Hippocampal formation (tissue), 2 donors: ENCODE data around the gene GALNT2.

Experiments used
- DNase-seq, 2 donors: peaks; one replicate each; lab custom pipeline; 2025; lab: John Stamatoyannopoulos, UW

GALNT2 gene

DNA sequence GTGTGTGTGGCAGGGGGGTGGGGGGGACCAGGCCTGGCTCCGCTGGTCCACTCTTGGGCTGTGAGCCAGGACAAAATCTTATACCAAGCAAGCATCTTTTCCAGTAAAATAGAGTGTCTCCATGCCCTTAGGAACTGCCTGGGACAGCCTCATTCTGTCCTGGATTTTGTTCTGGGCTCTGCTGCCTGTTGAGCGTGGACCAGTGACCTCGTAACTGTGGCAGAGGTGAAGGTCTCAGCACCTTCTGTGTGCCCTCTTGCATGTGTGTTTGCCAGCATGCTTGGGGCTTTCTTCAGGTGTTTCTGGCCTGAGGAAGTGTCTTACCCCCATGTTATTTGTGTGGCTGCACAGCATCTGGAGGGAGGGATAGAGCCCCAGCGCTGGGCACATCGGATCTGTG is 45.7 kb downstream of the GALNT2 start:
- DNase-seq = no peak

DNA sequence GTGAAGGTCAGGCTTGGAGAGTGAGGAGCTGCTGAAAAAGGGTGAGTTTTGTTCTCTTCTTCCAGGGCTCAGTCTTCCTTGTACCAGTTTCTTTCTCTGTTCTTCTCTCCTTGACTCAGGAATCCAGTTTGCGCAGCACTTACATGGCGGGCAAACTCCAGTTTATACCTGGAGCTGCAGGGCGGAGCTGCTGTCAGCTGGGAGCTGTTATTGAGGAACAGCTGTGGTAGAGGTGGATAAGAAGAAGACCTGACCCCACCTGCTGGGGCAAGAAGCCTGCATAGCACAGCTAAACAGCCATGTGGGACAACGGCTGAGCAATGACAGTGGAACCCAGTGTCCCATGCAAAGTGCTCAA is 46.2 kb downstream of the GALNT2 start:
- DNase-seq = no peak

GRCh38 chr1:230113593-230114236 is 46.7 kb downstream of the GALNT2 start:
- no peak for DNase-seq

GRCh38 chr1:230114237-230114651 is 47.2 kb downstream of the GALNT2 start:
- no peak for DNase-seq

DNA sequence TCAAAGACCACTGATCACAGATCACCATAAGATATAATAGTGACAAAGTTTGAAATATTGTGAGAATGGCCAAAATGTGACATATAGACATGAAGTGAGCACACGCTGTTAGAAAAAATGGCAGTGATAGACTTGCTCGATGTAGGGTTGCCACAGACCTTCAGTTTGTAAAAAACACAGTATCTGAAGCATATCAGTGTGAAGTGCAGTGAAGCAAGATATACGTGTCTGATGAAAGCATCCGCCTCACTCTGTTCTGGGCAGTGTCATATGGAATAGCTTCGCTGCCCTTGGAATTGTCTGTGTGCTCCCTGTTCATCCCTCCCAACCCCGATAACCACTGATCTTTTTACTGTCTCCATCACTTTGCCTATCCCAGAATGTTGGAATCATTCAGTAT is 50.7 kb downstream of the GALNT2 start:
- DNase-seq = no peak

- no peak for DNase-seq
These were observed 52.3 kb downstream of the GALNT2 start for GRCh38 chr1:230119340-230119739.

DNA sequence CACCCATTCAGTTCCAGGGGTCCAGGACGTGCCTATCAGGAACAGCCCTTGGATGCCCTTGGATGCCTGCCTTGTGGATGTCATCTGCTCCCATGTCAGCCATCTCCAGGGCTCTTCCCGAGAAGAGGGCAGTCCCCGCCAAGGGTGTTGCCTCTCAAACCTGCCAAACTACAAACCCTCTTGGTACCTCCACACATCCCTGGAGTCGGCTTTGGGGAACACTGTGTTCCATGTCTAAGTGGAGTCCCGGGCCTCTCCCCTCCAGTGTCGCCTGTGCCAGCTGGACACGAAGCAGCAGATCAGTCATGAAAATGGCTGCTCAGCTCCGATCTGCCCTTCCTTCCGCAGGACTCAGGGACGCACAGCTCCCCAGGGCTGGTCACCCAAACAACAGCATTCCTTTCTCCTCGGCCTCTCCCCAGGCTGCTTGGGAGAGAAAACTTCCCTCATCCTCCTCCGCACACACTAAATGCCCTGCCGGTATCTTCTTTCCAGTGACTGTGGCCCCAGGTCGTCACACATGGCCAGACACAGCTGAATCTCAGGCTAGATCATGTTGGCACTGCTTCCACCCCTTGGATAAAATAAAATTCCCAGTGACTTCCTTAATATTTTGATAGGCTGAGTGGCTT is 53.4 kb downstream of the GALNT2 start:
- no peak for DNase-seq

DNA sequence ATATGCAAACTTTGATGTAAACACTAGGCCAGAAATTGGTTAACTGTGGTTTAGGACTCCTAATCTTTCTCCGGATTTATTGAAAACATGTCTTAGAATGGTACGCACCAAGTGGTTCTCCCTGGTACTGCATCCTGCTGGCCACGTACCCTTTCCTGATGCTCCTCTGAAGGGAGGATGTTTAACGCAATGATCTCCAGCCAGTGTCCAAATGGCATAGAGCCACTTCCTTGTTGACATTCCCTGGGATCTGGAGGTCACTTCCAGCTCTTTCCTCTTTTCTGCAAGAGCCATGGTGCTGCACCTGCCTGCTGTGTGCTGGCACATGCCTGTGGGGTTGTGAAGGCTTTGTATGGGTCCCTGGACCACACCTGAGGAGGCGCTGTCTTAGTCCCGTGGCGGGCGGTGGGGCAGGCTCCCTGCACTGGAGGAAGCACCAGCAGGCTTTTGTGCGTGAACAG is 53.9 kb downstream of the GALNT2 start:
- no peak for DNase-seq

GRCh38 chr1:230121950-230122349 is 54.9 kb downstream of the GALNT2 start:
- no peak for DNase-seq

- DNase-seq = no peak
These were observed 55.6 kb downstream of the GALNT2 start for GRCh38 chr1:230122366-230123279.

DNA sequence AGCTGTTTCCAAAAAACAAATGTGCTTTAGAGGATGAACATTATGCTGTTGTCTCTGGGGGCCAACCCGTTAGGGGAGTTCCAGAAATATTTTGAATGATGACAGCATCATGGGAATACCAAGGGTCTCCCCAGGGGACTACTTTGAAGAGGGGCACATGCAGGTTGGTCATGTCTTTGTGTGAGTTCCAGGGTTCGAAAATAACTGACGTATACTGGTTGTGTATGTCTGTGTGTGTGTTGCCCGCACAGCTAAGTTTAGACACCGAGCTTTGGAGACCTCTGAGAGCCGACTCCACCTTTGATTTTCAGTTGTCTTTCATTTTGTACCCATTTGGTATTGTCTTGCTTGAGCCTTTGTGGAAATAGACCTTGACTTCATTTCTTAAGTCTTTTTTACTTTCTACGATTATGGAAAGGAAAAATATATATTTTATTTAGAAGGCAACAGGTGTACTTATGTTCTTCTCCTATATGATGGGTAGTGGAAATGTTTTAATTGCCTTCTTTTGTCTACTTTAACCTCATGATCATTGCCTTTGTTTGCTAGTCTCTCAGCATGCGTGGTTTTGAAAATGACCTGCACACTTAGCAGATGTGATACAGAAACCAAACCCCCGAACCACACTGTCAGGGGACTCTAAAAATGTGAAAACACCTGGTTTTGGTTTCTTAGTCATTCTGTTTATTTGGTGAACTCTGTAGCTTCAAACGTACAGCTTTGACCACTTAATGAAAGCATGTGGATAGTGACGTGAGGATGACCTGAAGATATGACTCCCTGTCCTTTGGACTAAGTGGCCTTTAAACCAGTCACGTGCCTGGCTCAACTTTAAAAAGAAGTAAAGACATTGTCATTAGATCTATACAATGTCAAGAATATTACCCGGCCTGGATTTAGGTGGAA is 56.5 kb downstream of the GALNT2 start:
- no peak for DNase-seq

GRCh38 chr1:230124186-230125128 is 57.4 kb downstream of the GALNT2 start:
- DNase-seq = no peak

DNA sequence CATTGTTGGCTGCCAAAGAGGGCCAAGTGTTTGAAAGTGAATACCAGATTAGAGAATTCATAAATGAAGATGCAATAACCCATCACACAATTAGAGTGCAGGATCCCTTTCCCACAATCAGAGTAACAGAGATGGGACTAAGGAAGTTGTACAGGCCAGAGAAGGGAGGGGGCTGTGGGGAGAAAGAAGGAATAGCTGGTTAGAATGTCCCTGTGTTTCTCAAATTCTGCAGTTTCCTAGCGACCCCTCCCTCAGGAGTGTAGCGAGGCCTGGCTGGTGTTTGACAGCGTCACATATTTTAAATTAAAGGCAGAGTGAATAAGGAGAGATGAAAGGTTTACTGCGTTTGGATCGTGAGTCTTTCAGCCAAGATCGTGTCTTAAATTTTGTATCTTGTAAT is 58.1 kb downstream of the GALNT2 start:
- DNase-seq = no peak

DNA sequence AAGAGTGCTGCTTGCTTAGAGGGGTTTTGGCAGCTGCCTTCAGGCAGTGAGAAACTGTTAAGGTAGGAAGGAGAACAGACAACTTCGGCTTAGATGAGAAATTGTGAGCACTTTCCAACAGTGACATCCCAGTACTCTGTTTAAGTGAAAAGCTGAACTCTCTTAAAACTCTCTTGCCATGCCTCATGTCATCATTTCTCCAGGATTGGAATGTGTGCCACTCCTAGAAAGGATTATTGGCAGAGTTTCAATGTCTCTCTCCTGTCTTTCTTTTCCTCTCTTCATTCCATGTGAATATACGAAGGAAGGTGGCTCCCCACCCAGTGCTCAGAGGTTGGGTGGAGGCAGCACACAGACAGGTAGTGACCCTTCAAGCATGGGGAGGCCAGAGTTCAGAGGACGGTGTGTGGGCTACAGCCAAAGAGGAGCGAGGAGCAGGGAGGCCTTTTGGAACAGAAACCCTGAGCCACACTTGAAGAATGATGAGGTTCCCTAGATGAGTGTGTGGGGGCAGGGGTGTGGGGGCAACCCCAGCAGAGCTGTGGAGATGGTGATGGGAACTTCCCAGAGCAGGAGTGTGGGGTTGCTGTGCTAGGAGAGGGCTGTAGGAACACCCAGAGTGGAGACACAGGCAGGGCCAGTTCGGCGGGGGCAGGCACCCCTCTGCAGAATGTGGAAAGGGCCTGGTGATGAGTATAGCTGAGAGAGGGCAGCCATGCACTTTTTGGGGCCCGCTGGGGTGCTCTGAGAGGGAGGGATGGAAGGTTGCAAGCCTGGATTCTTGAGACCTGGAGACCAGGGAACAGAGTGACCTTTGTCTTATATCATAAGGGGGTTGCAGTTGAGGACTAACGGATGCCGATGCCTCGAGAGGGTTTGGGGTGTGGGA is 58.8 kb downstream of the GALNT2 start:
- no peak for DNase-seq

GRCh38 chr1:230126529-230127104 is 59.6 kb downstream of the GALNT2 start:
- DNase-seq = no peak

- DNase-seq = no peak
These were observed 60.3 kb downstream of the GALNT2 start for GRCh38 chr1:230127105-230128054.

DNA sequence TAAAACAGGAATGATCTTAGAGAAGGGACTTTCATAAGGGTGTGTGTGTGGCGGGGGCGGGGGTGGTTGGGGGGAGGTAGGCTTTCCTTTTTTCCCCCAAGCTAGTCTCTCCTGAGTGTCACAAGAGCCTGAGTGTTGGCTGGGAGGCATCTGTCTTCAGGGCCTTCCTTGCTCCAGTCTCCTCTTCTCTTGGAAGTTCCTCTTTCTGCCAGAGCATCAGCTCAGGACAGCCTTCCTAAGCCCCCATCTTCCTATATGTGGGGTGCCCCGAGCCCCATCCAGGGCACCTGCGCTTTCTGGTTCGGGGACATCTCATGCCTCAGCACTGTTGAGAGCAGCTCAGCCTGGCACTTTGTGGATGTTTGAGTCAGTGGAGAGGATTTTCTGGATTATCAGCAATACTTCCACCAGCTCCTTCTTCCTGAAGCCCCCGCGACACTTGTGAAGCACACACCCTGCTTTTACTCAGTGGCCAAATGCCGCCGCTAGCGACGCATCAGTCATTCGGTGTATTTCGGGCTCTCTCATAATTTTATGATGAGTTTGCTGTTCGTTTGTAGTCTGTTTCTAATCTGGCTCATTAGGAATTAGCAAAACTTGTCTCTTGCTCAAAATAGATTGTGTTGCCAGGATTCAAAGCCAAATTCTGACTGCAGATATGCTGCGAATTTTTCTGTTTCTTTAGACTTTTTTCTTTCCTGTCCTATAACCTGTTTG is 61.7 kb downstream of the GALNT2 start:
- DNase-seq = no peak
